Progenitor cell of endocrine pancreas (in vitro differentiated cells): ENCODE measurements around the gene MDH2. TPM values are rescaled to one million over a fixed set of nuclear protein-coding genes. Genes with fewer than 3 reads are reported as not detected.
A peak's percentile ranks its signal among the peaks of the same experiment; 100 is the strongest.

Experiments used
- DNase-seq: peaks from one replicate; pipeline ENCODE4 v3.0.0; 2021; ENCODE audit warnings: low spot score; ENCODE audit not compliant: unreplicated experiment
- H3K27ac Mint-ChIP-seq: 2 replicates; pipeline ENCODE4 v1.8.0; 2021; ENCODE audit warnings: mild to moderate bottlenecking, moderate library complexity, mixed read lengths
- H3K27me3 Mint-ChIP-seq: 2 replicates; pipeline ENCODE4 v1.8.0; 2021; ENCODE audit warnings: mixed read lengths
- H3K36me3 Mint-ChIP-seq: 2 replicates; pipeline ENCODE4 v1.8.0; 2022; ENCODE audit warnings: mixed read lengths; ENCODE audit not compliant: insufficient read depth
- H3K4me1 Mint-ChIP-seq: 2 replicates; pipeline ENCODE4 v1.8.0; 2021; ENCODE audit warnings: low read depth, mixed read lengths
- H3K4me3 Mint-ChIP-seq: 2 replicates; pipeline ENCODE4 v1.8.0; 2021; ENCODE audit warnings: low read depth, mild to moderate bottlenecking, moderate library complexity, mixed read lengths
- H3K9me3 Mint-ChIP-seq: 2 replicates; pipeline ENCODE4 v1.8.0; 2021; ENCODE audit warnings: low read depth, mixed read lengths
- total RNA-seq: library from RNA; stranded (reverse); gene quantifications from 2 replicates; pipeline ENCODE4 v1.2.1, GENCODE V29; 2021
- TF ChIP-seq, protein P1 (sequence below): fragments of 200-600 bp; sonication (generic); IDR thresholded peaks from one replicate; pipeline ENCODE4 v1.5.0; 2021; ENCODE audit warnings: antibody characterized with exemption, mild to moderate bottlenecking; ENCODE audit not compliant: unreplicated experiment

The MDH2 gene
- total RNA-seq, 1 donor from 2014 or later, result 119 TPM

DNA sequence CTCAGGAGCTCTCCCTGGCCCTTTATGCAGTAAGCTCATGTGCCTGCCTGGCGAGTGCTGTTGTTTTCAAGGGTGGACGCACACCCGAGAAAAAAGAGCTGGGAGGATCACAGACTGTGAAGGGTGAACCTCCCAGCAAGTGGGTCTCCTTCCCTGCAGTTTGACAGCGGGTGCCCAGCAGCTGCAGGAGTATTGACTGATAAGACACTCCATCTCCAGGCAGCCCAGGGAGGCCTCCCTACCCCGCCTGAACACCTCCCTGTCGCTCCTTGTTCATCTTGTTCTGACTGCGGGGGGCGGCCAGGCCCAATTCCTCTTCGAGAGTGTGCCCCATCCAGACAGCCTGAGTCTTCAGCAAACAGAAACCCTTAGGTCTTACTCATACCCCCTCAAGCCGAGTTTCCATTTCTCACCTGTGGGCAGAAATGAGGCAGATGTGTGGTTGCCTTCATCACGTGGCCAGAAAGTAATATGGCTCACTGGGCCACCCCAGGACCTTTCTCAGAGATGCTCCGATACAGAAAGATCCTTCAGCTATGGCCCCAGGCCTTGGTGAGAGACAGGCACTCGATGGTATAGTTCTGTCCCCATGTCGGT lies 17.2 kb downstream of the MDH2 start:
- no peak for DNase-seq
- H3K4me1 Mint-ChIP-seq, result no peaks in the 10 kb centered on the region

DNA sequence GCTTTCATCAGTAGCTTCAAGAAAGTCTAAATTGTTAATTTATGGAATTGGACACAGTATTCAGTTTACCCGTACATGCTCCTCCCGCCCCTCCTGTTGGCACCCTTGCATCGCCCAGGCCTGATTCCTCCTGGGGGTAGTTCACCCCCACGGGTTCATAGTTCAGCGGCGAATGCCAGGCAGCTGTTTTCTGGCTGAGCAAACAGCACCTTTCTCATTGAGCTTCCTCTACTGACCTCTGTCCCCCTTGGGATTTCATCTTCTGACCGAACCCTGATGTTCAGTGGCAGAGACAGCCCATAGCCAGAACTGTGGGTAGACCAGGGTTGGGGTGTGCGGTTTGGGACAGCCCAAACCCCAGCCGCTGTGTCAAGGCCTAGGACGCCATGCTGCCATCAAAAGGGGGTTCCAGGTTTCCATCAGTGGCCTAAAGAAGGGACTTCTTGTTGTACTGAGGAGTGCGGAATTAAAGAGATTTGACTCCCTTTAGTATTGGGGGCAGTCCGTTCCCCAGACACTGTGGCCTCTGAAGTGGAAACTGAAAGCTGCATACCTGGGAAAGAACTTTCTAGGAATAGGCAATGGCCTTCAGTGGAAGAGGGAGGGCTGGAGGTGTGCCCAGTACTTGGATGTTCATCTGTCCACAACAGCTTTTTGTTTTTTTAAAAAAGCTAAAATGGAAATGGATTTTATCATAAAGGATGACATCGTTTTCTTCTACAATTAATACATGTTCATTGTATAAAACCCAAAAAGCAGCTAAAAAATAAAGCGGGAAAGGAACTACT lies 19.0 kb downstream of the MDH2 start:
- no peak for DNase-seq
- Mint-ChIP-seq H3K36me3 (peaks cover 14% of the 10 kb centered on the region), H3K27ac (peak overlapping the region; percentile 20), H3K27me3 (no peaks in the 10 kb centered on the region), H3K9me3 (no peaks in the 10 kb centered on the region), H3K4me1 (no peaks in the 10 kb centered on the region), H3K4me3 (no peak overlapping the region)
- TF ChIP-seq, protein P1, sequence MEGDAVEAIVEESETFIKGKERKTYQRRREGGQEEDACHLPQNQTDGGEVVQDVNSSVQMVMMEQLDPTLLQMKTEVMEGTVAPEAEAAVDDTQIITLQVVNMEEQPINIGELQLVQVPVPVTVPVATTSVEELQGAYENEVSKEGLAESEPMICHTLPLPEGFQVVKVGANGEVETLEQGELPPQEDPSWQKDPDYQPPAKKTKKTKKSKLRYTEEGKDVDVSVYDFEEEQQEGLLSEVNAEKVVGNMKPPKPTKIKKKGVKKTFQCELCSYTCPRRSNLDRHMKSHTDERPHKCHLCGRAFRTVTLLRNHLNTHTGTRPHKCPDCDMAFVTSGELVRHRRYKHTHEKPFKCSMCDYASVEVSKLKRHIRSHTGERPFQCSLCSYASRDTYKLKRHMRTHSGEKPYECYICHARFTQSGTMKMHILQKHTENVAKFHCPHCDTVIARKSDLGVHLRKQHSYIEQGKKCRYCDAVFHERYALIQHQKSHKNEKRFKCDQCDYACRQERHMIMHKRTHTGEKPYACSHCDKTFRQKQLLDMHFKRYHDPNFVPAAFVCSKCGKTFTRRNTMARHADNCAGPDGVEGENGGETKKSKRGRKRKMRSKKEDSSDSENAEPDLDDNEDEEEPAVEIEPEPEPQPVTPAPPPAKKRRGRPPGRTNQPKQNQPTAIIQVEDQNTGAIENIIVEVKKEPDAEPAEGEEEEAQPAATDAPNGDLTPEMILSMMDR, result no peak

More for the DNA sequence above, 17.2 kb downstream of the MDH2 start:
- no peak overlapping the region for H3K27ac Mint-ChIP-seq
- TF ChIP-seq, protein P1, result no peak
- H3K36me3 Mint-ChIP-seq, result peaks cover 14% of the 10 kb centered on the region
- no peak overlapping the region for H3K4me3 Mint-ChIP-seq
- H3K9me3 Mint-ChIP-seq, result no peaks in the 10 kb centered on the region
- no peaks in the 10 kb centered on the region for H3K27me3 Mint-ChIP-seq

DNA sequence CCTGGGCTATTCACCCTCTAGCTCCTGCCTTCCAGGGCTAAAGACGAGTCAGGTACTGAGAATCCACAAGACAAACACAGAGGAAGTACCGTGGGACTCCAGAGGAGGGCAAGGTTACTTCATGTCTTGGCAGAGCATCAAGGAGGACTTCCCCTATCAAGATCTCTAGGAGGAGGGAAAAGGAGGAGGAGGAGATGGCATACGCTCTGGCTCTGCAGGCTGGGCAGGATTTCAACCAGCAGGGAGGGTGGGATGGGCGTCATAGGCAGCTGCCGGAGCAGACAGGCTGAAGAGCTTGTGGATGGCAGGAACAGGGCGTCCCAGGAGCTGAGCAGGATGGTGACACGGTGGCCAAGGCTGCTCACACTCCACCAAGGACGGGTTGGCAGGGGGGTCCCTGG lies 21.3 kb downstream of the MDH2 start:
- Mint-ChIP-seq H3K4me1 (no peaks in the 10 kb centered on the region), H3K27me3 (no peaks in the 10 kb centered on the region), H3K27ac (no peak overlapping the region), H3K9me3 (no peaks in the 10 kb centered on the region), H3K36me3 (peaks cover 11% of the 10 kb centered on the region), H3K4me3 (no peak overlapping the region)
- TF ChIP-seq, protein P1, result no peak
- DNase-seq, result no peak

DNA sequence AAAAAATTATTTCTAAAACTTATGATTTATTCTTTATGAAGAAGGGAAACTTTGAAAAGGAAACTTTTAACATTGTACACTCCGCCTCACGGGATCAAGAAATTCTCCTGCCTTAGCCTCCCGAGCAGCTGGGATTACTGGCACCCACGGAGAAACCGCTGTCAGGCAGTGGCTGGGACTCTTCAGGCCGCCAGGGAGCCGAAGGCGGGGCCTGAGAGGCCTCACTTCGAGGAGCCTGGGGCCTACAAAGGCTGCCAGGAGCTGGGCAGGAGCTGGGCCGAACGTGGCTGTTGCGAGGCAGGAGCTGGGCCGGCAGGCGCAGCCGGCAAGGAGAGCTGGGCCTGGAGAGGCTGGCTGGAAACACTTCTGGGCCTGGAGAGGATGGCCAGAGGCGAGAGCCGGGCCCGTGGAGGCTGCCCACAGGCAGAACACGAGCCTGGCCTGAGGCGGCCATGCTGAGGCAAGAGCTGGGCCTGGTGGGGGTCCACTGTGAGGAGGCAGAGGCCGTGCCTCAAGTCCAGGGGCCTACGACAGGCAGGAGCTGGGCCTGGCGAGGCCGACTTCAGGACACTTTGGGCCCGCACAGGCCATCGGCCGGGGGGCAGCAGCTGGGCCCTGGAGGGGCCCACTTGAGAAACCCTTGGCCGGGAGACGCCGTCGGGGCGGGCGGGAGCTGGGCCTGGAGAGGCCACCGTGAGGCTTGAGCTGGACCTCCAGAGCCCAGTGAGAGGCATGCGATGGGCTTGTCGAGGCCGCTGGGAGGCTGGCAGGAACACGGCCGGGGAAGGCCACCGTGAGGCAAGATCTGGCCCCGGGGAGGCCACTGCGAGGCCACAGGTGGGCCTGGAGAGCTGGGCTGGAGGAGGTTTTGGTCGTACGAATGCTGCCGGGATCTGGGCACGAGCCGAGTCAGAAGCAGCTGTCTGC lies 23.7 kb downstream of the MDH2 start:
- TF ChIP-seq, protein P1, result no peak
- H3K36me3 Mint-ChIP-seq, result peaks cover 3% of the 10 kb centered on the region
- DNase-seq, result no peak

More for the DNA sequence above, 23.7 kb downstream of the MDH2 start:
- no peaks in the 10 kb centered on the region for H3K9me3 Mint-ChIP-seq
- H3K4me1 Mint-ChIP-seq, result no peaks in the 10 kb centered on the region
- H3K4me3 Mint-ChIP-seq, result no peak overlapping the region
- H3K27ac Mint-ChIP-seq, result no peak overlapping the region
- no peaks in the 10 kb centered on the region for H3K27me3 Mint-ChIP-seq
